Measurements from ENCODE around the gene KTN1. TPM values are rescaled to one million over a fixed set of nuclear protein-coding genes. Genes with fewer than 3 reads are reported as not detected.

Gene KTN1
- polyA plus RNA-seq, 1 experiment, result 25.6 TPM

- Histone ChIP-seq H3K4me3 (ENCODE audit: low read depth, low read length) (no peak overlapping the region), H3K36me3 (ENCODE audit: control insufficient read depth, insufficient read depth, low read length) (no peaks in the 10 kb centered on the region), H3K27me3 (ENCODE audit: control insufficient read depth, insufficient read depth, low read length) (no peaks in the 10 kb centered on the region)
- TF ChIP-seq, protein P1, sequence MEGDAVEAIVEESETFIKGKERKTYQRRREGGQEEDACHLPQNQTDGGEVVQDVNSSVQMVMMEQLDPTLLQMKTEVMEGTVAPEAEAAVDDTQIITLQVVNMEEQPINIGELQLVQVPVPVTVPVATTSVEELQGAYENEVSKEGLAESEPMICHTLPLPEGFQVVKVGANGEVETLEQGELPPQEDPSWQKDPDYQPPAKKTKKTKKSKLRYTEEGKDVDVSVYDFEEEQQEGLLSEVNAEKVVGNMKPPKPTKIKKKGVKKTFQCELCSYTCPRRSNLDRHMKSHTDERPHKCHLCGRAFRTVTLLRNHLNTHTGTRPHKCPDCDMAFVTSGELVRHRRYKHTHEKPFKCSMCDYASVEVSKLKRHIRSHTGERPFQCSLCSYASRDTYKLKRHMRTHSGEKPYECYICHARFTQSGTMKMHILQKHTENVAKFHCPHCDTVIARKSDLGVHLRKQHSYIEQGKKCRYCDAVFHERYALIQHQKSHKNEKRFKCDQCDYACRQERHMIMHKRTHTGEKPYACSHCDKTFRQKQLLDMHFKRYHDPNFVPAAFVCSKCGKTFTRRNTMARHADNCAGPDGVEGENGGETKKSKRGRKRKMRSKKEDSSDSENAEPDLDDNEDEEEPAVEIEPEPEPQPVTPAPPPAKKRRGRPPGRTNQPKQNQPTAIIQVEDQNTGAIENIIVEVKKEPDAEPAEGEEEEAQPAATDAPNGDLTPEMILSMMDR (IDR thresholded peaks at IDR 0.05; ENCODE audit: insufficient read depth, low read depth, low read length), result no peak
- ChIA-PET POLR2A (no interaction called here), CTCF (interaction anchor here (0.6 to 1.2 kb wide), 2 partner anchors 59 to 72 kb away, joined by 3 read pairs; no protein-coding TSS in a partner anchor)
- DNase-seq (ENCODE audit: low read depth), result no peak
Observed at GRCh38 chr14:55577229-55577628, 2.8 kb upstream of the KTN1 start.

- ChIA-PET POLR2A (no interaction called here), CTCF (interaction anchor here (1.0 to 1.4 kb wide), 4 partner anchors 10 to 140 kb away, joined by 3 to 7 read pairs (median 3); no protein-coding TSS in a partner anchor)
- no peaks in the 10 kb centered on the region for H3K36me3 ChIP-seq (ENCODE audit: control insufficient read depth, insufficient read depth, low read length)
- no peak for DNase-seq (ENCODE audit: low read depth)
- TF ChIP-seq, protein P1 (IDR thresholded peaks at IDR 0.05; ENCODE audit: insufficient read depth, low read depth, low read length), result no peak
- H3K4me3 ChIP-seq (ENCODE audit: low read depth, low read length), result peak overlapping the region; percentile 64; the same call in 1 of the 2 replicates
- no peaks in the 10 kb centered on the region for H3K27me3 ChIP-seq (ENCODE audit: control insufficient read depth, insufficient read depth, low read length)
Observed at GRCh38 chr14:55578511-55578910, 1.5 kb upstream of the KTN1 start.

- Histone ChIP-seq H3K4me3 (ENCODE audit: low read depth, low read length) (peak overlapping the region; percentile 82), H3K36me3 (ENCODE audit: control insufficient read depth, insufficient read depth, low read length) (no peaks in the 10 kb centered on the region), H3K27me3 (ENCODE audit: control insufficient read depth, insufficient read depth, low read length) (no peaks in the 10 kb centered on the region)
- ChIA-PET CTCF (interaction anchor here (0.7 to 0.8 kb wide), 3 partner anchors 17 to 759 kb away, joined by 3 to 5 read pairs (median 3); no protein-coding TSS in a partner anchor), POLR2A (no interaction called here)
- no peak for DNase-seq (ENCODE audit: low read depth)
- TF ChIP-seq, protein P1 (IDR thresholded peaks at IDR 0.05; ENCODE audit: insufficient read depth, low read depth, low read length), result no peak
Observed at GRCh38 chr14:55580470-55581341, 699 bp downstream of the KTN1 start.

GRCh38 chr14:55581342-55581771 lies 1.4 kb downstream of the KTN1 start:
- no peak for DNase-seq (ENCODE audit: low read depth)
- Histone ChIP-seq H3K36me3 (ENCODE audit: control insufficient read depth, insufficient read depth, low read length) (no peaks in the 10 kb centered on the region), H3K4me3 (ENCODE audit: low read depth, low read length) (peak overlapping the region; percentile 82), H3K27me3 (ENCODE audit: control insufficient read depth, insufficient read depth, low read length) (no peaks in the 10 kb centered on the region)
- ChIA-PET POLR2A (no interaction called here), CTCF (interaction anchor here (0.7 to 0.8 kb wide), 2 partner anchors 18 to 21 kb away, joined by 3 to 5 read pairs; no protein-coding TSS in a partner anchor)
- TF ChIP-seq, protein P1 (IDR thresholded peaks at IDR 0.05; ENCODE audit: insufficient read depth, low read depth, low read length), result no peak

- DNase-seq (ENCODE audit: low read depth), result no peak
- CTCF ChIA-PET, result no interaction called here
Observed at GRCh38 chr14:55582746-55583145, 2.7 kb downstream of the KTN1 start.

More at GRCh38 chr14:55582746-55583145, 2.7 kb downstream of the KTN1 start:
- POLR2A ChIA-PET, result no interaction called here
- no peaks in the 10 kb centered on the region for H3K27me3 ChIP-seq (ENCODE audit: control insufficient read depth, insufficient read depth, low read length)
- no peak overlapping the region for H3K4me3 ChIP-seq (ENCODE audit: low read depth, low read length)
- H3K36me3 ChIP-seq (ENCODE audit: control insufficient read depth, insufficient read depth, low read length), result no peaks in the 10 kb centered on the region
- TF ChIP-seq, protein P1 (IDR thresholded peaks at IDR 0.05; ENCODE audit: insufficient read depth, low read depth, low read length), result no peak
